Kidney (tissue), 14 donors: ENCODE data around the gene UTP3. TPM values are rescaled to one million over a fixed set of nuclear protein-coding genes. Genes with fewer than 3 reads are reported as not detected.
"Not testable (repeated sequence)": the region's sequence is repeated elsewhere in the genome, so short reads cannot be mapped to it uniquely, and the experiment has no call there.

Experiments
- DNase-seq, 5 donors: peaks; one replicate each; pipeline ENCODE4 v3.0.0-alpha.2; 2013 to 2020
- FAIRE-seq: peaks from 2 replicates; lab custom pipeline; 2012; peaks lifted over from hg19 to GRCh38; lab: Jason Lieb, UNC
- H3K27ac ChIP-seq, 2 donors: one replicate each; pipeline ENCODE4 v1.7.0; 2013; ENCODE audit warnings: low read depth in 2 of 2, low read length in 2 of 2, inconsistent platforms in 1 of 2
- H3K27me3 ChIP-seq: one replicate; pipeline ENCODE4 v1.7.1; 2013; ENCODE audit warnings: low read length, inconsistent platforms; ENCODE audit not compliant: control insufficient read depth, insufficient read depth
- H3K36me3 ChIP-seq, 3 donors: one replicate each; pipeline versions ENCODE4 v1.7.0 to v1.7.1; 2013; ENCODE audit warnings: low read length in 3 of 3, control low read depth in 1 of 3, inconsistent platforms in 1 of 3; ENCODE audit not compliant: insufficient read depth in 3 of 3, control insufficient read depth in 2 of 3
- H3K4me1 ChIP-seq, 3 donors: one replicate each; pipeline versions ENCODE4 v1.7.0 to v1.7.1; 2013; ENCODE audit warnings: low read length in 3 of 3, inconsistent platforms in 1 of 3, low read depth in 1 of 3; ENCODE audit not compliant: control insufficient read depth in 2 of 3, insufficient read depth in 2 of 3
- H3K4me3 ChIP-seq, 3 donors: one replicate each; pipeline versions ENCODE4 v1.7.0 to v1.8.1; 2013; ENCODE audit warnings: low read length in 3 of 3, control low read depth in 1 of 3, inconsistent platforms in 1 of 3
- H3K9ac ChIP-seq, 3 donors: one replicate each; pipeline versions ENCODE4 v1.7.0 to v1.7.1; 2013; ENCODE audit warnings: low read length in 3 of 3, control low read depth in 1 of 3, inconsistent platforms in 1 of 3
- H3K9me3 ChIP-seq, 3 donors: one replicate each; pipeline versions ENCODE4 v1.7.0 to v1.7.1; 2013; ENCODE audit warnings: low read length in 3 of 3, control low read depth in 1 of 3, inconsistent platforms in 1 of 3; ENCODE audit not compliant: control insufficient read depth in 2 of 3, insufficient read depth in 1 of 3
- CTCF ChIP-seq: IDR thresholded peaks from 3 replicates; pipeline ENCODE4 v1.5.1; 2012; ENCODE audit warnings: mild to moderate bottlenecking, moderate library complexity, borderline replicate concordance; ENCODE audit not compliant: insufficient read depth; ENCODE audit errors: extremely low read depth
- intact Hi-C: fragments of 100-400 bp; cut with DNase I; formaldehyde crosslinking; loops from one replicate; pipeline ENCODE4 v1.11.1; 2022
- polyA plus RNA-seq: library from polyadenylated mRNA; stranded (reverse); fragments of 350-450 nt; fragmentation: Illumina TruSeq; extraction: RNeasy Lipid Tissue Mini Kit (QIAGEN cat#74804); gene quantifications from one replicate; pipeline ENCODE4 v1.2.3, GENCODE V29; 2014; ENCODE audit warnings: low read depth, low replicate concordance; ENCODE audit not compliant: insufficient read depth
- total RNA-seq: library from RNA; stranded (reverse); fragmentation: NEBNext Ultra II Directional; extraction: Animal tissue kit (Norgen Biotek cat#: 25700); gene quantifications from one replicate; pipeline ENCODE4 v1.2.1, GENCODE V29; 2021
- donor health status: control.
- donor health status: control.
- donor health status: control.
- donor health status: control.
- donor health status: control.
- donor health status: DM: yes; HTN: yes; CAD: no.
- donor health status: Normal renal cell carcinoma (clear cell type).

Gene UTP3
- total and polyA plus RNA-seq, 2 donors from 2014 or later, result 25.8 to 28.6 TPM

- FAIRE-seq (no peak), DNase-seq (peak in 1 of 5 donors; percentile 46)
- intact Hi-C loops, result no loop called here
Observed at GRCh38 chr4:70688795-70689231, 481 bp downstream of the UTP3 start.

GRCh38 chr4:70691661-70692060, 3.3 kb downstream of the UTP3 start:
- Histone ChIP-seq H3K9me3 (no peaks in the 10 kb centered on the region), H3K36me3 (peaks cover 0 to 3% (median 0%) of the 10 kb centered on the region in 3 donors), H3K27me3 (no peaks in the 10 kb centered on the region), H3K4me3 (peak overlapping the region in 1 of 3 donors; percentile 19), H3K27ac (no peak overlapping the region), H3K9ac (no peak overlapping the region), H3K4me1 (peaks cover 0 to 16% (median 13%) of the 10 kb centered on the region in 3 donors)
- no peak for TF ChIP-seq CTCF
- intact Hi-C loops, result no loop called here
- FAIRE-seq, result no peak
- DNase-seq, result no peak

More at GRCh38 chr4:70688795-70689231, 481 bp downstream of the UTP3 start:
- no peak for TF ChIP-seq CTCF
- Histone ChIP-seq H3K4me1 (peaks cover 0 to 16% (median 13%) of the 10 kb centered on the region in 3 donors), H3K27me3 (no peaks in the 10 kb centered on the region), H3K36me3 (peaks cover 0 to 3% (median 0%) of the 10 kb centered on the region in 3 donors), H3K9ac (peak overlapping the region; percentile 83 to 99 (median 96)), H3K9me3 (no peaks in the 10 kb centered on the region), H3K4me3 (peak overlapping the region; percentile 92 to 99 (median 98)), H3K27ac (peak overlapping the region; percentile 91)

GRCh38 chr4:70694633-70695032, 6.3 kb downstream of the UTP3 start:
- H3K4me3 ChIP-seq, H3K27me3 ChIP-seq, FAIRE-seq, H3K9me3 ChIP-seq, H3K9ac ChIP-seq, intact Hi-C loops, H3K4me1 ChIP-seq, DNase-seq, H3K36me3 ChIP-seq, H3K27ac ChIP-seq: not testable (repeated sequence)

GRCh38 chr4:70698435-70698834, 10.1 kb downstream of the UTP3 start:
- H3K4me1 ChIP-seq, intact Hi-C loops, H3K36me3 ChIP-seq, H3K27ac ChIP-seq, H3K4me3 ChIP-seq, H3K9ac ChIP-seq, DNase-seq, H3K27me3 ChIP-seq, H3K9me3 ChIP-seq, FAIRE-seq: not testable (repeated sequence)
